T-helper 17 cell (primary cell): ENCODE results near the gene ZNF235. TPM values are rescaled to one million over a fixed set of nuclear protein-coding genes. Genes with fewer than 3 reads are reported as not detected.
"Not testable (repeated sequence)": the region's sequence is repeated elsewhere in the genome, so short reads cannot be mapped to it uniquely, and the experiment has no call there.

Experiments
- ATAC-seq: fragments of 150-1000 bp; cut with Tn5 transposase; 2 replicates; pipeline ENCODE4 v1.10.0; 2021; ENCODE audit warnings: mild to moderate bottlenecking, moderate library complexity
- DNase-seq, 3 donors: peaks; one replicate each; pipeline versions ENCODE4 v3.0.0 to v3.0.0-alpha.2; 2020 to 2021
- H3K9me3 ChIP-seq: one replicate; pipeline ENCODE4 v1.7.0; 2013; ENCODE audit warnings: low read length, mild to moderate bottlenecking; ENCODE audit not compliant: control insufficient read depth, poor library complexity, severe bottlenecking
- H3K27ac Mint-ChIP-seq: one replicate; pipeline ENCODE4 v1.8.0; 2022; ENCODE audit warnings: mild to moderate bottlenecking, moderate library complexity, mixed read lengths
- H3K27me3 Mint-ChIP-seq: one replicate; pipeline ENCODE4 v1.8.0; 2022; ENCODE audit warnings: mixed read lengths
- H3K36me3 Mint-ChIP-seq: one replicate; pipeline ENCODE4 v1.8.0; 2022; ENCODE audit warnings: low read depth, mixed read lengths
- H3K4me1 Mint-ChIP-seq: one replicate; pipeline ENCODE4 v1.8.0; 2022; ENCODE audit warnings: mild to moderate bottlenecking, mixed read lengths
- H3K4me3 Mint-ChIP-seq: one replicate; pipeline ENCODE4 v1.8.0; 2022; ENCODE audit warnings: mild to moderate bottlenecking, moderate library complexity, mixed read lengths
- total RNA-seq, 4 donors: library from RNA in 2 of 4; stranded (reverse) in 2 of 4; gene quantifications; one replicate each; pipeline ENCODE4 v1.2.3 and lab custom pipeline; 2022 to 2026

Gene ZNF235
- 1 to 10 TPM; 4.2 to 5.3 TPM for total RNA-seq
- total RNA-seq (lab: John Stamatoyannopoulos, UW), result 8.1 to 27.9 reads per million in 2 donors

DNA sequence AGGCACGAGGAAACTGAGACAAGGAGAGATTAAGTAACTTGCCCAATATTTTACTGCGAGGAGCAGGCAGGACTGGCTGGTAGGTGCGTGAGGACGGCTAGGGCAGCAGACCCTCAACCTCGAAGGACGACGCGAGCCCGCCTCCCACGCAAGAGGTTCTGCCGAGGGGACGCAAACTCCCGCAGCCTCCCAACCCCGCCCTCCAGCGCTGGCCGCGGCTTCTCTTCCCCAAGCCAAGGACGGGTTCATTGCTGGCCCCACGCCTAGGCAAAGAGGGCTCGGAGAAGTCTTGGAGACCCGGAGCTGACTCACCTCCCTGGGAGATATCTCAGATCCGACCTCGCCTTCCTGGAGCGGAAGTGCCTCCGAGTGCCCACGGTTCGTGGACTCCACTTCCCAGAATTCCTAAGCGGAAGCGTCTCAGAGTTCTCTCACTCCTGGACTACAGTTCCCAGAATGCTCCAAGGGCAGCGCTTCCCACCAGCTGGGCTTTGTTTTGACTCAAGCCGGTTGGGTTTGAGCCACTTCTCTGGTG is at the start of gene ZNF235:
Gene ZNF235 (minus strand): TSS at position 367 of the 535 bp plus-strand sequence. CDS start 1,621 bp downstream, outside the sequence.
- peak; percentile 99 for ATAC-seq
- no peaks in the 10 kb centered on the region for H3K27me3 Mint-ChIP-seq
- DNase-seq, result peak; percentile 29 to 41 (median 37)
- H3K27ac Mint-ChIP-seq, result peak within 1 kb of the TSS; percentile 87
- H3K4me1 Mint-ChIP-seq, result peaks cover 11% of the 10 kb centered on the region
- H3K36me3 Mint-ChIP-seq, result peaks cover 6% of the 10 kb centered on the region
- no peaks in the 10 kb centered on the region for H3K9me3 ChIP-seq
- H3K4me3 Mint-ChIP-seq, result peak within 1 kb of the TSS; percentile 88

DNA sequence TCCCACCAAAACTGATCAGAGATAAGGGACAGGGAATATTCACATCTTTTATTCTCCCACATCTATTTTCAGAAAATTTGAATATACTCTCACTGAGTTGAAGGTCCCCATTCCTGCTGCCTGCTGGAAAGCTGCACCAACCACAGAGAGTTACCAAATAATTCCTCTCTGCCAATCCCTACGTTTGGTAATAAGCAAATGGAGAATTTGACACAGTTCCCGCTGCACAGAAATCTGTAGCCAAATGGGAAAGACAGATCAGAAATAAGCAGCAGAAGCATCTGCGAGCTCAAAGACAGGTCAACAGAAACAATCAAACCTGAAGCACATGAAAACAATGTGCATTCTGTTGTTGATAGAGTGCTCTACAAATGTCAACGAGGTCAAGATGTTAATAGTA is 41.7 kb upstream of the ZNF235 start:
- Mint-ChIP-seq H3K36me3 (no peaks in the 10 kb centered on the region), H3K27me3 (no peaks in the 10 kb centered on the region), H3K27ac (no peak overlapping the region), H3K4me3 (no peak overlapping the region), H3K4me1 (no peaks in the 10 kb centered on the region)
- H3K9me3 ChIP-seq, result peaks cover 5% of the 10 kb centered on the region
- ATAC-seq (no peak), DNase-seq (no peak)

DNA sequence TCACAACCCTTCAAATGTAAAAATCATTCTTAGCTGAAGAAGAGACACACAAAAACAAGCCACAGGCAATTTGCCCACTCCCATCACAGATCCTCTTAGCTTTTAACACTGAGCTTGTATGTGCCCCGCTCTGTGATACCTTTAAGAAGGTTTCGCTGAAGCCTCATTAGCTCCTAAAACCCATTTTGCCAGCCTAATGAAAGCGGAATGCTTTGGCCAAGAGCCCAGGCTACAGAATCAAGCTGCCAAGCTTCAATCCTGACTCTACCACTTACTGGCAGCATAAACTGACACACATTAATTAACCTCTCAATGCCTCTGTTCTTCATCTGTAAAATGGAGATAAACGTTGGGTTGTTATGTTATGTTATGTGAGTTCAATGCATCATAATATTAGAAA is 41.1 kb upstream of the ZNF235 start:
- DNase-seq (no peak), ATAC-seq (no peak)
- H3K27me3 Mint-ChIP-seq, result no peaks in the 10 kb centered on the region
- no peaks in the 10 kb centered on the region for H3K4me1 Mint-ChIP-seq
- no peak overlapping the region for H3K4me3 Mint-ChIP-seq
- no peaks in the 10 kb centered on the region for H3K36me3 Mint-ChIP-seq
- no peak overlapping the region for H3K27ac Mint-ChIP-seq
- H3K9me3 ChIP-seq, result peaks cover 5% of the 10 kb centered on the region

- H3K4me1 Mint-ChIP-seq, result no peaks in the 10 kb centered on the region
These were observed 39.4 kb upstream of the ZNF235 start for GRCh38 chr19:44344255-44344654.

DNA sequence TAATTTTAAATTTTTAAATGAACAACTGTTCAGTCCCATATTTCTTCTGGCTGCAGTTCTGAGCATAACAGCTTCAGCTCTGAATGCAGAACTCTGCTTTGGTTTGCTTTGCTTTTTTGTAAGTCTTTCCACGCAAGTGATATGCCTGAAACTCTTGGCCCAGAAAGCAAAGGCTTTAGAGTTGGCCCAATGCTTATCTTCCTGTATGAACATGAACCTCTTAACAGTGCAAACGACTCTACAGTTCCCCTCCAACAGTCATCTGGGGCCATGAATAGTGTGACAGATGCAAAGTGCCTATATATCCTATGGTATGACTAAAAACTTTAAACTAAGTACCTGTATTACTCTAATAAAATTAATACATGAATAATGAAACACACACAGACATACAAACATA is 37.0 kb upstream of the ZNF235 start:
- H3K36me3 Mint-ChIP-seq, result no peaks in the 10 kb centered on the region
- no peak for DNase-seq
- H3K9me3 ChIP-seq, result peaks cover 7% of the 10 kb centered on the region
- no peaks in the 10 kb centered on the region for H3K4me1 Mint-ChIP-seq
- H3K27ac Mint-ChIP-seq, result no peak overlapping the region
- H3K27me3 Mint-ChIP-seq, result no peaks in the 10 kb centered on the region
- ATAC-seq, result no peak
- H3K4me3 Mint-ChIP-seq, result no peak overlapping the region

More at GRCh38 chr19:44344255-44344654, 39.4 kb upstream of the ZNF235 start:
- H3K27me3 Mint-ChIP-seq, result no peaks in the 10 kb centered on the region
- no peak for DNase-seq
- H3K4me3 Mint-ChIP-seq, result no peak overlapping the region
- ATAC-seq, result no peak
- H3K9me3 ChIP-seq, result peaks cover 5% of the 10 kb centered on the region
- no peak overlapping the region for H3K27ac Mint-ChIP-seq
- H3K36me3 Mint-ChIP-seq, result no peaks in the 10 kb centered on the region

GRCh38 chr19:44334639-44335038 is 29.8 kb upstream of the ZNF235 start:
- not testable (repeated sequence) for H3K27ac Mint-ChIP-seq, H3K4me1 Mint-ChIP-seq, H3K36me3 Mint-ChIP-seq, ATAC-seq, H3K4me3 Mint-ChIP-seq, H3K27me3 Mint-ChIP-seq, DNase-seq
- H3K9me3 ChIP-seq, result peaks cover 14% of the 10 kb centered on the region

GRCh38 chr19:44332145-44332544 is 27.3 kb upstream of the ZNF235 start:
- peaks cover 11% of the 10 kb centered on the region for H3K9me3 ChIP-seq
- ATAC-seq, result no peak
- H3K27me3 Mint-ChIP-seq, result no peaks in the 10 kb centered on the region
- no peaks in the 10 kb centered on the region for H3K4me1 Mint-ChIP-seq
- H3K36me3 Mint-ChIP-seq, result no peaks in the 10 kb centered on the region
- H3K27ac Mint-ChIP-seq, result no peak overlapping the region
- DNase-seq, result no peak
- no peak overlapping the region for H3K4me3 Mint-ChIP-seq

GRCh38 chr19:44315883-44316282 is 11.1 kb upstream of the ZNF235 start:
- ATAC-seq (no peak), DNase-seq (no peak)
- H3K9me3 ChIP-seq, result no peaks in the 10 kb centered on the region
- Mint-ChIP-seq H3K4me3 (no peak overlapping the region), H3K27ac (no peak overlapping the region), H3K27me3 (no peaks in the 10 kb centered on the region), H3K36me3 (no peaks in the 10 kb centered on the region), H3K4me1 (no peaks in the 10 kb centered on the region)

GRCh38 chr19:44313231-44313630 is 8.4 kb upstream of the ZNF235 start:
- no peaks in the 10 kb centered on the region for H3K9me3 ChIP-seq
- Mint-ChIP-seq H3K4me3 (no peak overlapping the region), H3K27ac (no peak overlapping the region), H3K27me3 (no peaks in the 10 kb centered on the region), H3K4me1 (no peaks in the 10 kb centered on the region), H3K36me3 (no peaks in the 10 kb centered on the region)
- ATAC-seq, result no peak
- no peak for DNase-seq

GRCh38 chr19:44308011-44308410 is 3.2 kb upstream of the ZNF235 start:
- H3K9me3 ChIP-seq, result no peaks in the 10 kb centered on the region
- DNase-seq, result no peak
- Mint-ChIP-seq H3K4me1 (peaks cover 9% of the 10 kb centered on the region), H3K27ac (no peak overlapping the region), H3K4me3 (no peak overlapping the region), H3K36me3 (no peaks in the 10 kb centered on the region), H3K27me3 (no peaks in the 10 kb centered on the region)
- ATAC-seq, result no peak

GRCh38 chr19:44306283-44306682 is 1.5 kb upstream of the ZNF235 start:
- ATAC-seq (no peak), DNase-seq (no peak)
- Mint-ChIP-seq H3K36me3 (peaks cover 2% of the 10 kb centered on the region), H3K4me1 (peaks cover 9% of the 10 kb centered on the region), H3K27me3 (no peaks in the 10 kb centered on the region), H3K27ac (no peak overlapping the region), H3K4me3 (no peak overlapping the region)
- no peaks in the 10 kb centered on the region for H3K9me3 ChIP-seq

DNA sequence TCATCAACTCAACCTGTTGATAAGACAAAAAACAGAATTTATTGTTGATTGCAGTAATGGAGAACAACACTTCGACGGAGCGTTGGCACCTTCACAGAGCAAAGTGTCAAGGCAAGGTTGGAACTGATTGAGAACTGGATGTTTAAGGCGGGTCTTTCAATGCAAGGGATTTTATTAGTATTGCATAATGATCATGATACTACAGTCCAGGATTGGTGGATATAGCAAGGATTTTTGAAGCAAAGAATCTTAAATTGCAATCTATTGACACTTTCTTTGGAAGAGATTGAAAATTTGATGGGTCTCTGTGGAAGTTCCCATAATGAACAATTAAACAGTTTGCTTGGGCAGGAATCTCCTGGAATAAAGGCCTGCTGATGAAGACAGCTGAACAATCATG is 632 bp upstream of the ZNF235 start:
- H3K4me1 Mint-ChIP-seq, result peaks cover 11% of the 10 kb centered on the region
- H3K27ac Mint-ChIP-seq, result peak overlapping the region; percentile 87
- DNase-seq (no peak), ATAC-seq (no peak)
- no peaks in the 10 kb centered on the region for H3K9me3 ChIP-seq
- H3K27me3 Mint-ChIP-seq, result no peaks in the 10 kb centered on the region
- H3K36me3 Mint-ChIP-seq, result peaks cover 5% of the 10 kb centered on the region
- H3K4me3 Mint-ChIP-seq, result peak overlapping the region; percentile 3

DNA sequence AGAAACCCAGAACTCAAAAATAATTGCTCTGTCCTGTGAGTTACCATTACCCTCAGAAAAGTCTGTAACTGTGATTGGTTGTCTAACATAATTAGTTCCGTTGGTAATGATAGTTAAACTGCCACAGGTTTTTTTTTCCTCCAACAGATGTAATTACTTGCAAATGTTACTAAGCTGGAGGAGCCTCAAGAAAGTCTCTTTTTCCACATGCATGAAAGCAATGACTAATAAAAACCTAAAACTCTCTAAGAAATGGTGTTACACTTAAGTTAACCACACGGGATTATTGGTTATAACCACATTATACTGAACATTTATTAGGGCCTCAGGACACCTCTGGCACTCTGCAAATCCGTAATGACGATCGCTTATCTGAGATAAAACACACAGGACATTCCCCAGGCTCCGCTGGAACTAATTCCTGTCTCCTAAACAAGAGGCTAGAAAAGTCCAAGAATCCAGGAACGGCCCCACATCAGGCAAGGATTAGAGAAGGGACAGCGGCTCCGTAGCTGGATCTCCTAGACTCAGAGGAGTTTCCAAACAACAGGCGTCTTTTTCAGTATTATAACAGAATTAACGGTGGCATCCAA is 753 bp downstream of the ZNF235 start:
- peaks cover 9% of the 10 kb centered on the region for H3K36me3 Mint-ChIP-seq
- H3K9me3 ChIP-seq, result no peaks in the 10 kb centered on the region
- H3K27ac Mint-ChIP-seq, result peak overlapping the region; percentile 87
- ATAC-seq (no peak), DNase-seq (no peak)
- peak overlapping the region; percentile 88 for H3K4me3 Mint-ChIP-seq
- no peaks in the 10 kb centered on the region for H3K27me3 Mint-ChIP-seq
- H3K4me1 Mint-ChIP-seq, result peaks cover 11% of the 10 kb centered on the region

- Mint-ChIP-seq H3K27me3 (no peaks in the 10 kb centered on the region), H3K36me3 (peaks cover 9% of the 10 kb centered on the region), H3K4me1 (peaks cover 11% of the 10 kb centered on the region), H3K4me3 (peak overlapping the region; percentile 88), H3K27ac (no peak overlapping the region)
- H3K9me3 ChIP-seq, result no peaks in the 10 kb centered on the region
- no peak for DNase-seq
- no peak for ATAC-seq
These were observed 1.5 kb downstream of the ZNF235 start for GRCh38 chr19:44303320-44303719.
